Measurements from ENCODE around the gene FAM120C. TPM values are rescaled to one million over a fixed set of nuclear protein-coding genes. Genes with fewer than 3 reads are reported as not detected.

The FAM120C gene
- 3.7 to 6.0 TPM (median 5.7 TPM) in 5 replicates for total RNA-seq (2022; extraction: Qiagen RNA extraction)

GRCh38 chrX:54182864-54183613 lies at the start of gene FAM120C:
TSS of gene FAM120C (minus strand) at chrX:54183254. CDS start at chrX:54183198, 56 bp downstream.

GRCh38 chrX:54044126-54044876 lies 138.8 kb downstream of the FAM120C start, which contains the start of gene PHF8:
TSS of gene PHF8 (minus strand) at chrX:54044473. CDS start at chrX:54042728, 1,745 bp downstream.

Other genes starting within 250 kb of the FAM120C start
- gene PHF8, start 138.8 kb downstream of the FAM120C start, total RNA-seq (2022; extraction: Qiagen RNA extraction) = 10.6 to 13.5 TPM (median 12.0 TPM) in 5 replicates
- gene WNK3, start 174.8 kb upstream of the FAM120C start, total RNA-seq (2022; extraction: Qiagen RNA extraction) = 0.01 TPM in 2 of 5 replicates, not detected in the others